GM21717 (cell line): ENCODE results near the gene PSMD13.
"Not testable (repeated sequence)": the region's sequence is repeated elsewhere in the genome, so short reads cannot be mapped to it uniquely, and the experiment has no call there.

Experiments used
- ATAC-seq: cut with Tn5 transposase; IDR thresholded peaks from one replicate; pipeline ENCODE4 v1.9.1; 2021; ENCODE audit warnings: mild to moderate bottlenecking, moderate library complexity; ENCODE audit not compliant: unreplicated experiment

Gene PSMD13

GRCh38 chr11:236774-237767 is at the start of gene PSMD13:
PSMD13 (plus strand) TSS chr11:236976; CDS start chr11:237050, 74 bp downstream.
- ATAC-seq, result peak; percentile 78

- ATAC-seq, result peak; percentile 34
These were observed 47.5 kb upstream of the PSMD13 start for GRCh38 chr11:189200-189783.

GRCh38 chr11:189843-190311 is 46.9 kb upstream of the PSMD13 start:
- ATAC-seq, result peak; percentile 59

- ATAC-seq, result not testable (repeated sequence)
These were observed 46.2 kb upstream of the PSMD13 start for GRCh38 chr11:190546-190945.

GRCh38 chr11:191490-192478 is 45.0 kb upstream of the PSMD13 start:
- ATAC-seq, result not testable (repeated sequence)

- not testable (repeated sequence) for ATAC-seq
These were observed 44.1 kb upstream of the PSMD13 start, which contains the start of gene SCGB1C1 for GRCh38 chr11:192674-193128. SCGB1C1 (plus strand) TSS chr11:193078; CDS start chr11:193100, 22 bp downstream.

GRCh38 chr11:193481-193880 is 43.3 kb upstream of the PSMD13 start:
- not testable (repeated sequence) for ATAC-seq

GRCh38 chr11:196786-197731 is 39.7 kb upstream of the PSMD13 start:
- ATAC-seq, result no peak

GRCh38 chr11:197741-198235 is 39.0 kb upstream of the PSMD13 start:
- ATAC-seq, result no peak

GRCh38 chr11:198236-198806 is 38.5 kb upstream of the PSMD13 start:
- no peak for ATAC-seq

GRCh38 chr11:199004-199581 is 37.7 kb upstream of the PSMD13 start:
- no peak for ATAC-seq

GRCh38 chr11:199782-200181 is 37.0 kb upstream of the PSMD13 start:
- no peak for ATAC-seq

- ATAC-seq, result no peak
These were observed 36.4 kb upstream of the PSMD13 start for GRCh38 chr11:200224-201003.

GRCh38 chr11:201966-202365 is 34.8 kb upstream of the PSMD13 start:
- ATAC-seq, result no peak

- no peak for ATAC-seq
These were observed 34.3 kb upstream of the PSMD13 start for GRCh38 chr11:202490-202889.

GRCh38 chr11:203056-203944 is 33.5 kb upstream of the PSMD13 start:
- no peak for ATAC-seq
